H4 (cell line): ENCODE measurements around the gene EPM2AIP1. TPM values are rescaled to one million over a fixed set of nuclear protein-coding genes. Genes with fewer than 3 reads are reported as not detected.
"Not testable (repeated sequence)": the region's sequence is repeated elsewhere in the genome, so short reads cannot be mapped to it uniquely, and the experiment has no call there.

Source experiments
- DNase-seq: peaks from one replicate; pipeline ENCODE4 v3.0.0-alpha.2; 2015; ENCODE audit warnings: low spot score
- total RNA-seq: library from RNA; depleted of rRNA; stranded (reverse); fragments of >200 nt; shearing (Covaris generic); gene quantifications from 2 replicates; pipeline ENCODE4 v1.2.3, GENCODE V29; 2014; rRNA removed

EPM2AIP1 gene
- total RNA-seq, 1 experiment from 2014 or later = 4.3 TPM

- no peak for DNase-seq
Observed at GRCh38 chr3:36954452-36955134, 38.3 kb downstream of the EPM2AIP1 start.

GRCh38 chr3:36947814-36948213, 45.1 kb downstream of the EPM2AIP1 start:
- not testable (repeated sequence) for DNase-seq

- no peak for DNase-seq
Observed at GRCh38 chr3:36945333-36945980, 47.5 kb downstream of the EPM2AIP1 start.

GRCh38 chr3:36944641-36945270, 48.2 kb downstream of the EPM2AIP1 start, which contains the start of gene TRANK1:
TRANK1 (minus strand) TSS chr3:36945054; CDS start chr3:36944809, 245 bp downstream.
- DNase-seq = no peak

- DNase-seq = no peak
Observed at GRCh38 chr3:36944012-36944640, 48.8 kb downstream of the EPM2AIP1 start.

GRCh38 chr3:36943601-36944000, 49.3 kb downstream of the EPM2AIP1 start:
- no peak for DNase-seq

GRCh38 chr3:36942638-36943248, 50.2 kb downstream of the EPM2AIP1 start:
- no peak for DNase-seq

GRCh38 chr3:36941658-36942057, 51.3 kb downstream of the EPM2AIP1 start:
- no peak for DNase-seq

- no peak for DNase-seq
Observed at GRCh38 chr3:36941162-36941561, 51.8 kb downstream of the EPM2AIP1 start.

- DNase-seq = no peak
Observed at GRCh38 chr3:36937492-36937891, 55.4 kb downstream of the EPM2AIP1 start.

Other genes with a start within 250 kb of the EPM2AIP1 start
- not detected in 2 replicates for gene DCLK3, start 228.6 kb downstream of the EPM2AIP1 start, total RNA-seq
- 9.7 and 11.4 TPM in 2 replicates for gene TRANK1, start 48.1 kb downstream of the EPM2AIP1 start, total RNA-seq
- 42.2 and 43.1 TPM in 2 replicates for gene MLH1, start 387 bp upstream of the EPM2AIP1 start, total RNA-seq
- 12.5 and 19.7 TPM in 2 replicates for gene LRRFIP2, start 181.5 kb upstream of the EPM2AIP1 start, total RNA-seq